Stimulated activated CD8-positive, alpha-beta memory T cell treated with anti-CD3 and anti-CD28 coated beads, Interleukin-15, amount 100 ng/mL, for 1 hour (primary cell): ENCODE measurements around the gene ESRP2.

Source experiments
- DNase-seq: peaks from one replicate; pipeline ENCODE4 v3.0.0-alpha.2; 2020; ENCODE audit warnings: low read depth

The ESRP2 gene

GRCh38 chr16:68237243-68238028 is 1.5 kb upstream of the ESRP2 start:
- peak; percentile 67 for DNase-seq

- no peak for DNase-seq
Observed at GRCh38 chr16:68236826-68237242, 907 bp upstream of the ESRP2 start.

GRCh38 chr16:68236137-68236825 is 354 bp upstream of the ESRP2 start:
- no peak for DNase-seq

- DNase-seq, result no peak
Observed at GRCh38 chr16:68235108-68235886, 630 bp downstream of the ESRP2 start.

DNA sequence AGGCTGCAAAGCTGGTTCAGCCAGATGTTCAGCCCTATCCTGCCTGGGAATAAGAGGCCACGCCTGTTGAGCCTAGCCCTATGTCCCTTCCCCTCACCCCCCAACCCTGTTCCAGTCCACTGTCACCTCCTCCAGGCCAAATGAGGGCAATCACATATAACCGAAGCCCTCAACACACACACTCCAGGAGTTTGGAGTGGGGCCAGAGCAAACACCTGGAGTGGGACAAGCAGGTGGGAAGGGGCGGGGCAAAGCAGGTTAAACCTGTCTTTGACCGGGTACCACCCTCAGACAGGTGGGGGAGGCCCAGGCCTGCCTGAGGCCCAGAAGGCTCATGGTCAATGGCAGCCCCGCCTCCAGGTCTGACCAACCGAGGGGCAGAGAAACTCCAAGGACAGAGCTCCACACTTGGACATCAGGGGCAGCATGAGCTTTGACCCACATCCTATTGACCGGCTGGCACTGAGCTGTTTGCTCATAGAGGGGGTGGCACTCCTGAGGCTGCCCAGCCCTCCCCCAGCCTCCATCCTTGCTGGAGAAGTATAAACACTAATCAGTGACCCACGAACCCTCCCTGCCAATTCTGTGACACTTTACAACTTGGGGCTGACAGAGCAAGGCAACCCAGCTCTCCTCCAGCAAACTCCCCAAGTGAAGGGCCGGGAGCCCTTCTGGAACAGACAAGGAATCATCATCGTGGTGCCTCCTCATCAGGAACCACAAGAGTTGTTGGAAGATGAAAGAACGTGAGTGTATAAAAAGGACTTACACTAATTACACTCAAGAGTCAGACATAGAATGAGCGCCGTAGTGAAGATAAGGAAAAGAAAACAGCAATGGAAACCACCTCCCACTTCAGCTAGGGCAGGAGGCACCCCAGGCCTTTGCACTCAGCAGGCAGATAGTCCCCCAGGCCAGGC is 1.5 kb downstream of the ESRP2 start:
- no peak for DNase-seq

DNA sequence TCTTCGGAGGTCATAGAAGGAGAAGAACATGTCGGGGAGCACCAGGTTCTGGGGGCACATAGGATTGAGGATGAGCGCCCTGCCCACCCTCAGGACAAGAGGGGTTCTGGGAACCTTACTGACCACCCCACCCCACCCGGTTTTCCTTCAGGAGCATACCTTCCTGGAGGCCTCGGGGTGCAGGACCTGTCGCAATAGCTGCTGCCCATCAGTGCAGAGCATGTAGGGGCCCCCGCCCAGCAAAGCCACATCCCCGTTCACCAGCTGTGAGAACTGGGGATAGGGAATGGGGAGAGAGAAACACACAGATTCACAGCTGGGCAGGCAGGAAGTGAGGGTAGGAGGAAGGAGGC is 2.1 kb downstream of the ESRP2 start:
- no peak for DNase-seq

GRCh38 chr16:68233085-68233834 is 2.7 kb downstream of the ESRP2 start:
- no peak for DNase-seq

- no peak for DNase-seq
Observed at GRCh38 chr16:68232335-68232734, 3.6 kb downstream of the ESRP2 start.

DNA sequence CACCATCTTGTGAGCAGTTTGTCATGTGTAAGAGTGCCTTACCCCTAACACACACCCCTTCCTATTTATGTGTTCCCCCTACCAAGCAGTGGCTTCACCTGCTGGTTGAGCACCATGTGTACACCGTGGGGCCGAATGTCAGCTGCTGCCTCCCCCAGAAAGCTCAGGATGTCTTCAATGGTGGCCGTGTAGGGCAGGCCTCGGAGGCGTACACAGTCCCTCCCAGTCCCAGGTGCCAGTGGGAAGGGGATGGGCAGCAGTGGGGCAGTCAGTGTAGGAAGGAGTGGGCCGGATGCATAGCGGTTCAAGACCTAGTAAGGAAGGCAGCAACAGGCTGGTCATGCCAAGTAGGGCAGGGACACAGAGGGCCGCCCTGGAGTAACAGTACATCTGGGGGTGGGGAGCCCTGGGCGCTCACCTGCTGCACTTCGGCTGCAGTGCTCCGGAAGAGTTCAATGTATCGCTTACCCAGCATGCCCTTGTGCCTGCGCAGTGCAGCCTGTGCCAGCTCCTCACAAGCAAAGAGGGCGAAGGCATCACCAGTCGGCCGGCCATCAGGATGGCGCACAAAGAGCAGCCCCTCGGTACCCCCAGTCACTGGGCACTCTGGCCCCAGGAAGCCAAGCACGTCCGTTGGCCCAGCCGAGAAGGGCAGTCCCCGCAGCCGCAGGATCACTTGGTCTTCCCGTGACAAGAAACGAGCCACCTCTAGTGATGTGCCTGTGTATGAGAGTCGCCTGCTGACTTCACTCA is 4.4 kb downstream of the ESRP2 start:
- no peak for DNase-seq

GRCh38 chr16:68230956-68231355 is 5.0 kb downstream of the ESRP2 start:
- DNase-seq, result no peak

GRCh38 chr16:68230176-68230571 is 5.8 kb downstream of the ESRP2 start:
- DNase-seq, result no peak

GRCh38 chr16:68229431-68230175 is 6.3 kb downstream of the ESRP2 start:
- no peak for DNase-seq

DNA sequence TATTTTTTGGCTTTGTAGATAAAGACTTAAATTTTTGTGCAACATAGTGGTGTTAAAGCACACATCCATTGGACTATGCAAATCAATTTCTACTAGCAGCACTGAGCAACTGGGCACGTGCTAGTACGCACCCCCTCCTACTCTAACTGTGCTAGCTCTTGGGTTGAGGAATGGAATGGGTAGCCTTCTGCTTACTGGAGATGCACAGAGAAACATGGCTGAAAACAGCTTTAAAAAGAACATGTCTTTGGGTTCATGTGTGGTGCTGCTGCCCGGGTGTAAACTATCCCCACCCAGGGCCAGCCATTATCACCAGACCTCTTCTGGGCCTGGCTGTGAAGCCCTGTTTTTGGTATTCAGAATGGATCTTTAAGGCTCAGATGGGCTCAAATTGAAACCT is 7.3 kb downstream of the ESRP2 start:
- no peak for DNase-seq

- no peak for DNase-seq
Observed at GRCh38 chr16:68227850-68228553, 7.9 kb downstream of the ESRP2 start.

GRCh38 chr16:68227183-68227793 is 8.6 kb downstream of the ESRP2 start:
- no peak for DNase-seq

DNA sequence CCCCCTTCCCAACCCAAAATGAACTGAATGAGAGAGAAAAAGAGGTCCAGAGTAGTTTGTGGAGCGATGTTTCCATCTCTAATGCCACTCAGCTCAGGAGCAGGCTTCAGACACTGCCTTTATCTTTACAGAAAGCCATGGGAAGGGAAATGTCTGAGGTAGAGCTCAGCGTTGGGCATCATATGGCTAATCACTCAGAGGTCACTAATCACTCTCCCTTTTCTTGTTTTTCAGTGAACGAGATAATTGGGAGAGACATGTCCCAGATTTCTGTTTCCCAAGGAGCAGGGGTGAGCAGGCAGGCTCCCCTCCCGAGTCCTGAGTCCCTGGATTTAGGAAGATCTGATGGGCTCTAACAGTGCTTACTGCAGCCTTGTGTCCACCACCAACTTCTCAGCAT is 9.8 kb downstream of the ESRP2 start:
- DNase-seq, result no peak

DNA sequence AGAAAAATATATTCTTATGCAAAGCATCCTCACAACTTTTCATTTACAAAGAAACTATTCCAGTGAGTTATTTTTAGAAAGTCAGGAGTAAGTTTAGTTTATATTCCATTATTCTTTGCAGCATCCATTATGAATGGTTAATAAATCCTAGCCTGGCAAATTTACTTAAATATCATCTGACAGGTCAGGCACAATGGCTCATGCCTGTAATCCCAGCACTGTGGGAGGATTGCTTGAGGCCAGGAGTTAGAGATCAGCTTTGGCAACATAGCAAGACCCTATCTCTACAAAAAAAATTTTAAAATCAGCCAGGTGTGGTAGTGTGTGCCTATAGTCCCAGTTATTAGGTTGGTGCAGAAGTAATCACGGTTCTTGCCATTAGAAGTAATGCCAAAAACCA is 12.9 kb downstream of the ESRP2 start:
- DNase-seq, result no peak

DNA sequence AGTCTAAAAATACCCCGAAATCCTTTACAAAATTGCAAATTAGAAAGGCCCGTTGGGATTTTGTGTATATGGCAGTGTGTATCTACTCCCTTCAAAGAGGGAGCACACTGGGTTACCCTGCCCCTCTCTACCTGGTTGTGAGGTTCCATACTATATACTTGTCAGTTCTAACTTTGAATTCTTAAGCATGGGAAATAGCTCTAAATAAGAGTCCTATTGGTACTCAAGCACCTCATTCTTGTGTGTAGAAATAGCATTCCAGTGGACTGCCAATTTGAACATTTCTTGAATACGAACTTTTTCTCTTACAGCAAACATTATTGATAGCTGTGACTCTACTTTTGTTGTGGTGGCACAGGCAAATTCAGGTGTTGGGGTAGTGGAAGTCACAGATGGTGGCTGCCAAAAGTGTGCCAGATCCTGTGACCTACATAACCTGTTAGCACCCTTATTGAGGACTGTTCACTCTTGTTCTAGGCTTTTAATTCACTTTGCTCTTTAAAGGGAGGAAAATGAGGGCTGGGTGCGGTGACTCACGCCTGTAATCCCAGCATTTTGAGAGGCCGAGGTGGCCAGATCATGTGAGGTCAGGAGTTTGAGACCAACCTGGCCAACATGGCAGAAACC is 16.1 kb downstream of the ESRP2 start:
- no peak for DNase-seq
